HCT116 (cell line): ENCODE measurements around the gene CFAP53. TPM values are rescaled to one million over a fixed set of nuclear protein-coding genes. Genes with fewer than 3 reads are reported as not detected.

Experiments used
- ATAC-seq: fragments of 200-7000 bp; cut with Tn5 transposase; 2 replicates; pipeline ENCODE4 v1.9.1; 2020; ENCODE audit warnings: mild to moderate bottlenecking, moderate library complexity
- BruUV-seq: library from RNA; stranded (reverse); fragments of 400-500 nt; replicated peaks from 2 replicates; lab custom pipeline; 2021; lab: Mats Ljungman, UMichigan
- CTCF ChIA-PET: fragments of 300-600 bp; sonication (Branson Sonifier 250); formaldehyde crosslinking; loops from one replicate; lab custom pipeline; 2021; ENCODE audit warnings: antibody characterized with exemption; lab: Charles Lee
- POLR2A ChIA-PET: fragments of 300-600, 350-600 bp; sonication (Branson Sonifier 250); formaldehyde crosslinking; loops from one replicate; lab custom pipeline; 2021; ENCODE audit warnings: antibody characterized with exemption; lab: Charles Lee
- RAD21 ChIA-PET, 2 experiments: fragments of 300-600 bp; sonication (Branson Sonifier 250); formaldehyde crosslinking; loops; one replicate each; lab custom pipeline; 2023; ENCODE audit warnings: low total read pairs in 2 of 2; ENCODE audit not compliant: uncharacterized antibody in 2 of 2, unreplicated experiment in 2 of 2, low non-redundant PET in 1 of 2; lab: Charles Lee
- DNase-seq: peaks from one replicate; pipeline ENCODE4 v3.0.0-alpha.2; 2010; ENCODE audit warnings: low read depth, low spot score
- H2AFZ ChIP-seq: fragments of 200-600 bp; shearing (Covaris generic), sonication (generic); 2 replicates; pipeline ENCODE4 v1.6.1; 2017; ENCODE audit warnings: low read depth, mixed run types, mixed read lengths, antibody characterized with exemption, low read length; ENCODE audit not compliant: poor library complexity, severe bottlenecking
- H3K27ac ChIP-seq: 2 replicates; pipeline ENCODE4 v1.5.1; 2012; ENCODE audit warnings: low read depth, low read length
- H3K27me3 ChIP-seq: fragments of 200-600 bp; sonication (generic); 2 replicates; pipeline ENCODE4 v1.6.1; 2016; ENCODE audit warnings: mixed run types, low read length, mixed read lengths; ENCODE audit not compliant: insufficient read depth
- H3K36me3 ChIP-seq, 2 experiments: fragments of 200-500 bp in 1 of 2; fragments of 200-600 bp in 1 of 2; sonication (Bioruptor generic) in 1 of 2; sonication (generic) in 1 of 2; 2 replicates each; pipeline versions ENCODE4 v1.5.1 to v1.6.1; 2014 to 2016; ENCODE audit warnings: low read length in 2 of 2, inconsistent platforms in 1 of 2, mixed read lengths in 1 of 2, mixed run types in 1 of 2; ENCODE audit not compliant: insufficient read depth in 2 of 2, control insufficient read depth in 1 of 2
- H3K4me1 ChIP-seq, 2 experiments: fragments of 200-600 bp in 1 of 2; sonication (generic) in 1 of 2; 2 replicates each; pipeline versions ENCODE4 v1.5.1 to v1.6.1; 2012 to 2017; ENCODE audit warnings: low read length in 2 of 2, inconsistent platforms in 1 of 2, mild to moderate bottlenecking in 1 of 2, mixed read lengths in 1 of 2, mixed run types in 1 of 2, moderate library complexity in 1 of 2; ENCODE audit not compliant: insufficient read depth in 2 of 2, control insufficient read depth in 1 of 2
- H3K4me2 ChIP-seq: fragments of 200-600 bp; sonication (generic); 2 replicates; pipeline ENCODE4 v1.6.1; 2017; ENCODE audit warnings: mixed run types, low read length, mixed read lengths
- H3K4me3 ChIP-seq, 2 experiments: fragments of 200-600 bp in 1 of 2; sonication (generic) in 1 of 2; replicated peaks in 1 of 2; 2 replicates each; pipeline ENCODE4 v1.5.1; 2011 to 2016; ENCODE audit warnings: low read length in 2 of 2, control low read depth in 1 of 2, low read depth in 1 of 2, mild to moderate bottlenecking in 1 of 2, mixed read lengths in 1 of 2, mixed run types in 1 of 2
- H3K79me2 ChIP-seq: fragments of 200-600 bp; sonication (generic); 2 replicates; pipeline ENCODE4 v1.6.1; 2017; ENCODE audit warnings: mild to moderate bottlenecking, mixed run types, low read length, moderate library complexity, mixed read lengths; ENCODE audit not compliant: insufficient read depth
- H3K9ac ChIP-seq: fragments of 200-600 bp; sonication (generic); 2 replicates; pipeline ENCODE4 v1.6.1; 2016; ENCODE audit warnings: low read length, mixed read lengths
- H3K9me2 ChIP-seq: fragments of 200-600 bp; sonication (generic), shearing (Covaris generic); 2 replicates; pipeline ENCODE4 v1.6.1; 2017; ENCODE audit warnings: mixed run types, mild to moderate bottlenecking, moderate library complexity; ENCODE audit not compliant: insufficient read depth
- H3K9me3 ChIP-seq, 2 experiments: fragments of 200-500 bp in 1 of 2; fragments of 200-600 bp in 1 of 2; sonication (Bioruptor generic) in 1 of 2; sonication (generic) in 1 of 2; 2 replicates each; pipeline ENCODE4 v1.6.1; 2014 to 2017; ENCODE audit warnings: low read length in 2 of 2, mixed read lengths in 2 of 2, inconsistent platforms in 1 of 2, low read depth in 1 of 2, mild to moderate bottlenecking in 1 of 2, mixed run types in 1 of 2, moderate library complexity in 1 of 2; ENCODE audit not compliant: control insufficient read depth in 1 of 2, insufficient read depth in 1 of 2
- H4K20me1 ChIP-seq: fragments of 200-600 bp; sonication (generic), shearing (Covaris generic); 2 replicates; pipeline ENCODE4 v1.6.1; 2017; ENCODE audit warnings: mixed run types, mild to moderate bottlenecking, moderate library complexity; ENCODE audit not compliant: insufficient read depth
- CBX3 ChIP-seq: IDR thresholded peaks from 2 replicates; pipeline ENCODE4 v1.6.1; 2012; ENCODE audit warnings: low read depth
- CTCF ChIP-seq, 3 experiments: fragments of 200-600 bp in 1 of 3; sonication (generic) in 1 of 3; IDR thresholded peaks in 2 of 3; conservative IDR thresholded peaks in 1 of 3; 2 replicates each; pipeline ENCODE4 v1.5.1; 2012 to 2017; ENCODE audit warnings: low read depth in 2 of 3, low read length in 2 of 3, antibody characterized with exemption in 1 of 3, borderline replicate concordance in 1 of 3, control low read depth in 1 of 3, mild to moderate bottlenecking in 1 of 3, mixed read lengths in 1 of 3, mixed run types in 1 of 3, moderate library complexity in 1 of 3; ENCODE audit not compliant: insufficient read depth in 1 of 3
- ELF1 ChIP-seq: IDR thresholded peaks from 2 replicates; pipeline ENCODE4 v1.6.1; 2012; ENCODE audit warnings: low read depth, borderline replicate concordance
- EZH2 ChIP-seq: fragments of 200-600 bp; sonication (generic); IDR thresholded peaks from 2 replicates; pipeline ENCODE4 v1.6.1; 2017; ENCODE audit warnings: antibody characterized with exemption, mixed run types
- EZH2phosphoT487 ChIP-seq: fragments of 200-600 bp; IDR thresholded peaks from 2 replicates; pipeline ENCODE4 v1.6.1; 2018; ENCODE audit warnings: antibody characterized with exemption, borderline replicate concordance
- FOSL1 ChIP-seq: IDR thresholded peaks from 2 replicates; pipeline ENCODE4 v1.6.1; 2012; ENCODE audit warnings: low read depth
- JUND ChIP-seq: IDR thresholded peaks from 2 replicates; pipeline ENCODE4 v1.6.1; 2012
- MAX ChIP-seq: IDR thresholded peaks from 2 replicates; pipeline ENCODE4 v1.6.1; 2012
- POLR2A ChIP-seq: IDR thresholded peaks from 2 replicates; pipeline ENCODE4 v1.7.0; 2011; ENCODE audit warnings: borderline replicate concordance; ENCODE audit not compliant: insufficient read depth, insufficient read length; ENCODE audit errors: extremely low read depth
- POLR2AphosphoS5 ChIP-seq: IDR thresholded peaks from 2 replicates; pipeline ENCODE4 v1.6.1; 2011; ENCODE audit warnings: mild to moderate bottlenecking, low read depth, low read length, moderate library complexity
- REST ChIP-seq: IDR thresholded peaks from 2 replicates; pipeline ENCODE4 v1.6.1; 2012; ENCODE audit warnings: low read depth
- SRF ChIP-seq: IDR thresholded peaks from 2 replicates; pipeline ENCODE4 v1.6.1; 2012; ENCODE audit warnings: low read depth
- YY1 ChIP-seq: IDR thresholded peaks from 2 replicates; pipeline ENCODE4 v1.6.1; 2011; ENCODE audit warnings: low read length, low read depth, moderate library complexity, mild to moderate bottlenecking; ENCODE audit not compliant: insufficient replicate concordance; ENCODE audit errors: extremely low read depth
- intact Hi-C: fragments of 100-400 bp; cut with micrococcal nuclease; formaldehyde crosslinking; loops from 2 replicates; pipeline ENCODE4 v1.10.0; 2022
- total RNA-seq: library from RNA; stranded (reverse); gene quantifications from one replicate; pipeline ENCODE4 v1.2.1, GENCODE V29; 2021; ENCODE audit not compliant: unreplicated experiment
- TF ChIP-seq, protein P1 (sequence below): IDR thresholded peaks from 2 replicates; pipeline ENCODE4 v1.6.1; 2012

The CFAP53 gene
- total RNA-seq, 1 experiment from 2014 or later, result 1.1 TPM

- intact Hi-C loops, result loop anchor here (5.0 to 10.0 kb wide), 2 partner anchors 88 to 1525 kb away; no protein-coding TSS in a partner anchor
- Histone ChIP-seq H3K27me3 (no peaks in the 10 kb centered on the region), H3K4me2 (no peak overlapping the region), H4K20me1 (no peaks in the 10 kb centered on the region), H2AFZ (no peak overlapping the region), H3K27ac (no peak overlapping the region), H3K9me3 (no peaks in the 10 kb centered on the region), H3K4me1 (peaks cover 3 to 21% of the 10 kb centered on the region in 2 experiments; a peak in 1 of 4 replicates), H3K79me2 (no peaks in the 10 kb centered on the region), H3K4me3 (no peak overlapping the region), H3K36me3 (no peaks in the 10 kb centered on the region), H3K9ac (no peak overlapping the region), H3K9me2 (no peaks in the 10 kb centered on the region)
- ChIA-PET POLR2A (no interaction called here), CTCF (no interaction called here), RAD21 (no interaction called here)
- ATAC-seq, result no peak
- BruUV-seq, result no TSS peak
- no peak for DNase-seq
- TF ChIP-seq MAX (no peak), JUND (no peak), POLR2A (no peak), YY1 (no peak), FOSL1 (no peak)
Observed at GRCh38 chr18:50199921-50200320, 66.4 kb downstream of the CFAP53 start.

DNA sequence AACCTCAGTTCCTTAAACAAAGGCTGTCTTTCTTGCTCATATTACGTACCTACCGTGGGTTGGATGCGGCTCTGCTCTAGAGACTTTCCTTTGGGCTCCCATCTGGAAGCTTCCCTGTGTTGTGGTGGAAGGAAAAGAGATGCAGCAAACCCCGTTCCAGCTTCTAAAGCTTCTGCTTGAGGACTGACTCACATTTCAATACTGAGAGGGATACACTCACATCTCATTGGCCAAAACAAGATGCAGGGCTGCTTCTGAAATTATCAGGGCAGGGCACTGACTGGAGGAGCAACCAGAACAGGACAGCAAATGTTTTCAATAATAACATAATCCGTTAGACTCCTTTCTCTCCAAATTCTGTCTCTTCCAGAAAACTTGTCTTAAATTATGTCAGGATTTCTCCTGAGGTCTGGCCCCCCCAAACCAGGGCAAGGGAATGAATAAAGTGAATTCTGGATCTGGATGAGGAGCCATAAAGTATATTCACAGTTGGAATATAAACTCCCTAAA, 66.9 kb downstream of the CFAP53 start:
- no peak overlapping the region for H3K9ac ChIP-seq
- no peak overlapping the region for H2AFZ ChIP-seq
- no peak overlapping the region for H3K27ac ChIP-seq
- no peaks in the 10 kb centered on the region for H3K27me3 ChIP-seq
- ChIA-PET POLR2A (no interaction called here), CTCF (no interaction called here), RAD21 (no interaction called here)
- no peaks in the 10 kb centered on the region for H3K9me3 ChIP-seq
- H3K4me1 ChIP-seq, result peaks cover 3 to 18% of the 10 kb centered on the region in 2 experiments; a peak in 1 of 4 replicates
- ATAC-seq (no peak), DNase-seq (no peak)
- no peaks in the 10 kb centered on the region for H3K79me2 ChIP-seq
- intact Hi-C loops, result no loop called here
- H4K20me1 ChIP-seq, result no peaks in the 10 kb centered on the region
- H3K36me3 ChIP-seq, result no peaks in the 10 kb centered on the region
- H3K9me2 ChIP-seq, result no peaks in the 10 kb centered on the region
- BruUV-seq, result no TSS peak
- H3K4me2 ChIP-seq, result no peak overlapping the region
- H3K4me3 ChIP-seq, result no peak overlapping the region
- TF ChIP-seq CTCF (IDR thresholded peaks at IDR 0.05 in 2 of 3, conservative IDR thresholded peaks at IDR 0.05 in 1 of 3; ENCODE audit: borderline replicate concordance in 1 of 3, insufficient read depth in 1 of 3, low read depth in 2 of 3, low read length in 2 of 3) (no peak), JUND (no peak), ELF1 (no peak), POLR2AphosphoS5 (no peak), EZH2phosphoT487 (no peak), CBX3 (no peak), SRF (no peak), POLR2A (no peak), REST (no peak), EZH2 (no peak)
- TF ChIP-seq, protein P1, sequence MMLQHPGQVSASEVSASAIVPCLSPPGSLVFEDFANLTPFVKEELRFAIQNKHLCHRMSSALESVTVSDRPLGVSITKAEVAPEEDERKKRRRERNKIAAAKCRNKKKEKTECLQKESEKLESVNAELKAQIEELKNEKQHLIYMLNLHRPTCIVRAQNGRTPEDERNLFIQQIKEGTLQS, result no peak
